Measurements from ENCODE around the gene CPB1.

Gene CPB1

DNA sequence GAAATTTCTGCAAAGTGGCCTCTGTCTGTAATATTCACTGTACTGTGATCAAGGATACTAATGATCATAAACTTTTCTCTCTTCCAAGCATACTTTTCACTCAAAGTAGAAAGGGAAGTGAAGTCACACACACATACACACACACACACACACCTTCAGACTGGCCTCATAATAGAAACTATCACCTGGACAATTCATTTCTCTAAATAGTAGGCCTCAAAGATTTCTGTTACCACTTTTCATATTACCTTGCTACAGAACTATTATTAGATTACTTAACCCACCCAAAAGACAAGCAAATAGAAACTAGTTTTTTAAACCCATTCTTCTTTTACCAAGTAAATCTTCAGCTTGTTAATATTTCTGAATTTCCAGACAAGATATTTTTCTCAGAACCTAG, 12.2 kb downstream of the CPB1 start:
- no peaks in the 10 kb centered on the region for H3K4me1 ChIP-seq (ENCODE audit: control insufficient read depth, insufficient read depth, low read length)
- ChIA-PET POLR2A (no interaction called here), CTCF (no interaction called here)
- no peak overlapping the region for H3K27ac ChIP-seq (ENCODE audit: extremely low read depth, low read depth, low read length)
- no peaks in the 10 kb centered on the region for H3K36me3 ChIP-seq (ENCODE audit: control insufficient read depth in 2 of 2, insufficient read depth in 1 of 2, low read length in 2 of 2)
- no peak overlapping the region for H3K4me3 ChIP-seq (ENCODE audit: low read depth, low read length)
- H3K9me3 ChIP-seq (ENCODE audit: control insufficient read depth, insufficient read depth, low read depth, low read length) = no peaks in the 10 kb centered on the region
- TF ChIP-seq WT1 (tag by site-specific recombination; IDR thresholded peaks at IDR 0.05) = no peak
- TF ChIP-seq, protein P1, sequence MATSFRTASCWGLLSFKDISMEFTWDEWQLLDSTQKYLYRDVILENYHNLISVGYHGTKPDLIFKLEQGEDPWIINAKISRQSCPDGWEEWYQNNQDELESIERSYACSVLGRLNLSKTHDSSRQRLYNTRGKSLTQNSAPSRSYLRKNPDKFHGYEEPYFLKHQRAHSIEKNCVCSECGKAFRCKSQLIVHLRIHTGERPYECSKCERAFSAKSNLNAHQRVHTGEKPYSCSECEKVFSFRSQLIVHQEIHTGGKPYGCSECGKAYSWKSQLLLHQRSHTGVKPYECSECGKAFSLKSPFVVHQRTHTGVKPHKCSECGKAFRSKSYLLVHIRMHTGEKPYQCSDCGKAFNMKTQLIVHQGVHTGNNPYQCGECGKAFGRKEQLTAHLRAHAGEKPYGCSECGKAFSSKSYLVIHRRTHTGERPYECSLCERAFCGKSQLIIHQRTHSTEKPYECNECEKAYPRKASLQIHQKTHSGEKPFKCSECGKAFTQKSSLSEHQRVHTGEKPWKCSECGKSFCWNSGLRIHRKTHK (tag by site-specific recombination; IDR thresholded peaks at IDR 0.05) = no peak

DNA sequence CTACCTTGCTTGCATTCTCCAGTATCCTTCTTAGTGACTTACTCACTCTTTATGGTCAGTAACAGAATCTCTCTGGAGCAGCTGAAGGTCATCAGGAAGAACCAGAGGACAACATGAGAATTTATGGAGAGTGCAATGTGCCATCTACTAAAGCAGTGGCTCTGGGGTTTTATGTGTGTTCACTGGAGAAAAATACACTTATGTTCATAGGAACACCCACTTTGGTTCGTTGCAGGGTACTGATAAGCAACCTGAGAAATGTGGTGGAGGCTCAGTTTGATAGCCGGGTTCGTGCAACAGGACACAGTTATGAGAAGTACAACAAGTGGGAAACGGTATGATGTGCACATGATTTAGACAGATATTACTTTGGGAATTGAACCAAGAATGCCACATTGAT, 12.8 kb downstream of the CPB1 start:
- H3K4me1 ChIP-seq (ENCODE audit: control insufficient read depth, insufficient read depth, low read length) = no peaks in the 10 kb centered on the region
- TF ChIP-seq SCRT1 (tag by site-specific recombination; IDR thresholded peaks at IDR 0.05; ENCODE audit: borderline replicate concordance) = no peak
- TF ChIP-seq ZNF621 (tag by site-specific recombination; IDR thresholded peaks at IDR 0.05) = no peak
- TF ChIP-seq, protein P2, sequence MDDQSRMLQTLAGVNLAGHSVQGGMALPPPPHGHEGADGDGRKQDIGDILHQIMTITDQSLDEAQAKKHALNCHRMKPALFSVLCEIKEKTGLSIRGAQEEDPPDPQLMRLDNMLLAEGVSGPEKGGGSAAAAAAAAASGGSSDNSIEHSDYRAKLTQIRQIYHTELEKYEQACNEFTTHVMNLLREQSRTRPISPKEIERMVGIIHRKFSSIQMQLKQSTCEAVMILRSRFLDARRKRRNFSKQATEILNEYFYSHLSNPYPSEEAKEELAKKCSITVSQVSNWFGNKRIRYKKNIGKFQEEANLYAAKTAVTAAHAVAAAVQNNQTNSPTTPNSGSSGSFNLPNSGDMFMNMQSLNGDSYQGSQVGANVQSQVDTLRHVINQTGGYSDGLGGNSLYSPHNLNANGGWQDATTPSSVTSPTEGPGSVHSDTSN (CRISPR knock-in tag; IDR thresholded peaks at IDR 0.05) = no peak
- no peak for TF ChIP-seq KLF8 (tag by site-specific recombination; IDR thresholded peaks at IDR 0.05)
- no peak for TF ChIP-seq ZNF555 (tag by site-specific recombination; conservative IDR thresholded peaks at IDR 0.05)
- no peak for TF ChIP-seq ZBTB48 (tag by site-specific recombination; IDR thresholded peaks at IDR 0.05)
- no peak for TF ChIP-seq ZNF23 (tag by site-specific recombination; IDR thresholded peaks at IDR 0.05; ENCODE audit: borderline replicate concordance)
- TF ChIP-seq ZNF248 (tag by site-specific recombination; IDR thresholded peaks at IDR 0.05) = no peak
- TF ChIP-seq, protein P3, sequence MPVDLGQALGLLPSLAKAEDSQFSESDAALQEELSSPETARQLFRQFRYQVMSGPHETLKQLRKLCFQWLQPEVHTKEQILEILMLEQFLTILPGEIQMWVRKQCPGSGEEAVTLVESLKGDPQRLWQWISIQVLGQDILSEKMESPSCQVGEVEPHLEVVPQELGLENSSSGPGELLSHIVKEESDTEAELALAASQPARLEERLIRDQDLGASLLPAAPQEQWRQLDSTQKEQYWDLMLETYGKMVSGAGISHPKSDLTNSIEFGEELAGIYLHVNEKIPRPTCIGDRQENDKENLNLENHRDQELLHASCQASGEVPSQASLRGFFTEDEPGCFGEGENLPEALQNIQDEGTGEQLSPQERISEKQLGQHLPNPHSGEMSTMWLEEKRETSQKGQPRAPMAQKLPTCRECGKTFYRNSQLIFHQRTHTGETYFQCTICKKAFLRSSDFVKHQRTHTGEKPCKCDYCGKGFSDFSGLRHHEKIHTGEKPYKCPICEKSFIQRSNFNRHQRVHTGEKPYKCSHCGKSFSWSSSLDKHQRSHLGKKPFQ (tag by site-specific recombination; IDR thresholded peaks at IDR 0.05) = no peak
- TF ChIP-seq ZEB2 (tag by site-specific recombination; IDR thresholded peaks at IDR 0.05) = no peak
- no peak for TF ChIP-seq ZNF747 (tag by site-specific recombination; IDR thresholded peaks at IDR 0.05)
- TF ChIP-seq, protein P4, sequence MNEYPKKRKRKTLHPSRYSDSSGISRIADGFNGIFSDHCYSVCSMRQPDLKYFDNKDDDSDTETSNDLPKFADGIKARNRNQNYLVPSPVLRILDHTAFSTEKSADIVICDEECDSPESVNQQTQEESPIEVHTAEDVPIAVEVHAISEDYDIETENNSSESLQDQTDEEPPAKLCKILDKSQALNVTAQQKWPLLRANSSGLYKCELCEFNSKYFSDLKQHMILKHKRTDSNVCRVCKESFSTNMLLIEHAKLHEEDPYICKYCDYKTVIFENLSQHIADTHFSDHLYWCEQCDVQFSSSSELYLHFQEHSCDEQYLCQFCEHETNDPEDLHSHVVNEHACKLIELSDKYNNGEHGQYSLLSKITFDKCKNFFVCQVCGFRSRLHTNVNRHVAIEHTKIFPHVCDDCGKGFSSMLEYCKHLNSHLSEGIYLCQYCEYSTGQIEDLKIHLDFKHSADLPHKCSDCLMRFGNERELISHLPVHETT (tag by site-specific recombination; IDR thresholded peaks at IDR 0.05) = no peak
- TF ChIP-seq ZNF302 (tag by site-specific recombination; IDR thresholded peaks at IDR 0.05; ENCODE audit: low read depth) = no peak
- ChIA-PET CTCF (no interaction called here), POLR2A (no interaction called here)
- no peak overlapping the region for H3K4me3 ChIP-seq (ENCODE audit: low read depth, low read length)
- no peaks in the 10 kb centered on the region for H3K9me3 ChIP-seq (ENCODE audit: control insufficient read depth, insufficient read depth, low read depth, low read length)
- no peaks in the 10 kb centered on the region for H3K36me3 ChIP-seq (ENCODE audit: control insufficient read depth in 2 of 2, insufficient read depth in 1 of 2, low read length in 2 of 2)
- no peak overlapping the region for H3K27ac ChIP-seq (ENCODE audit: extremely low read depth, low read depth, low read length)

DNA sequence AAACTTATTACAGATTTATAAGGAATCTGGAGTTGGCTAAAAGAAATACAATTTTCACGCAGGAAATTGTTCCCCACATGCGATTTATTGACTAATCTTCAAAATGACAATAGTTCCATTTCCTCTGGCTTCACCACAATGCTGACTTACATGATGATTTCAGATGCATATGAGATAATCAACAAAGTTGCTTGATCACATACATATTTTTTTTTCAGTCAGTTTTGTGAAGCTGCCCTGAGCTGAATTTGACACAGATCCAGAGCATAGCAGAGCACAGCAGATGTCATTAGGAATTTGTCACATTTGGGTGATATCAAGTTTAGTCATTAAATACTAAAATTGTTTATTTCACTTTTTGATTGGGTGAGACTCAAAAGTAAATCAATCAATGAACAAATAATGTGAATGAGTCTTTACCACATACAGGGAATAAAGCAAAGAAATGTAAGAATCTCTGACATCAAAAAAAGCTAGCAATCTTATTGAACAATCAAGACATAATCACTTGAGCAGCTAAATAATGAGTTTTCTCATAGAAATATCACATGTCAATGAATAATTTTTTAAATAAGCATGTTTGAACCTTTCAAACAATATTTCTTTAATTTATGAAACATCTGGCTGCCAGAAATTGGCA, 18.3 kb downstream of the CPB1 start:
- TF ChIP-seq, protein P2 (CRISPR knock-in tag; IDR thresholded peaks at IDR 0.05) = no peak
- no peak for TF ChIP-seq ZNF302 (tag by site-specific recombination; IDR thresholded peaks at IDR 0.05; ENCODE audit: low read depth)
- no peak for TF ChIP-seq ZNF707 (tag by site-specific recombination; IDR thresholded peaks at IDR 0.05)
- no peak for TF ChIP-seq BCL11B (tag by site-specific recombination; IDR thresholded peaks at IDR 0.05; ENCODE audit: low read depth)
- no peak for TF ChIP-seq GLI4 (tag by site-specific recombination; IDR thresholded peaks at IDR 0.05)
- no peak for TF ChIP-seq ZBTB21 (tag by site-specific recombination; IDR thresholded peaks at IDR 0.05)
- no peak for TF ChIP-seq TCF7L2 (IDR thresholded peaks at IDR 0.05; ENCODE audit: borderline replicate concordance, low read depth, low read length)
- CTCF ChIA-PET = no interaction called here
- H3K36me3 ChIP-seq (ENCODE audit: control insufficient read depth in 2 of 2, insufficient read depth in 1 of 2, low read length in 2 of 2) = no peaks in the 10 kb centered on the region
- no peak overlapping the region for H3K4me3 ChIP-seq (ENCODE audit: low read depth, low read length)
- POLR2A ChIA-PET = no interaction called here
- H3K4me1 ChIP-seq (ENCODE audit: control insufficient read depth, insufficient read depth, low read length) = no peaks in the 10 kb centered on the region
- no peak overlapping the region for H3K27ac ChIP-seq (ENCODE audit: extremely low read depth, low read depth, low read length)
- no peaks in the 10 kb centered on the region for H3K9me3 ChIP-seq (ENCODE audit: control insufficient read depth, insufficient read depth, low read depth, low read length)
